ENCODE measurements around the gene HTRA1.

Gene HTRA1

DNA sequence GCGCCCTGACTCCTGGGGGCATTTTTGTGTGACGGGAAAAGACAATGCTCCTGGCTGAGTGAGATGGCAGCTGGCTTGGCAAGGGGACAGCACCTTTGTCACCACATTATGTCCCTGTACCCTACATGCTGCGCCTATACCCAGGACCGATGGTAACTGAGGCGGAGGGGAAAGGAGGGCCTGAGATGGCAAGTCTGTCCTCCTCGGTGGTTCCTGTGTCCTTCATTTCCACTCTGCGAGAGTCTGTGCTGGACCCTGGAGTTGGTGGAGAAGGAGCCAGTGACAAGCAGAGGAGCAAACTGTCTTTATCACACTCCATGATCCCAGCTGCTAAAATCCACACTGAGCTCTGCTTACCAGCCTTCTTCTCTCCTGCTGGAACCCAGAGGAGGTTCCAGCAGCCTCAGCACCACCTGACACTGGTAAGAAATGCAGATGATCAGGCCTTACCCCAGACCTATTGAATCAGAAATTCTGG is 6.7 kb upstream of the HTRA1 start, which contains the start of gene ARMS2:
TSS of gene ARMS2 (plus strand) at position 51 of the 478 bp plus-strand sequence. CDS start at position 126, 75 bp downstream.
- no peak within 1 kb of the TSS for H3K27ac ChIP-seq (ENCODE audit: low read depth, low read length)
- no peaks in the 10 kb centered on the region for H3K27me3 ChIP-seq (ENCODE audit: insufficient read depth, low read length)
- H3K79me2 ChIP-seq (ENCODE audit: control insufficient read depth, insufficient read depth, low read length, unreplicated experiment): no peaks in the 10 kb centered on the region
- no peaks in the 10 kb centered on the region for H3K36me3 ChIP-seq (ENCODE audit: insufficient read depth, low read length)
- H3K4me3 ChIP-seq (ENCODE audit: low read depth, low read length): no peak within 1 kb of the TSS
- H2AFZ ChIP-seq (ENCODE audit: low read length, unreplicated experiment): no peak within 1 kb of the TSS
- H3K4me1 ChIP-seq (ENCODE audit: control insufficient read depth, insufficient read depth, low read length, unreplicated experiment): no peaks in the 10 kb centered on the region

GRCh38 chr10:122455376-122456079 is 5.8 kb upstream of the HTRA1 start:
- H3K36me3 ChIP-seq (ENCODE audit: insufficient read depth, low read length): no peaks in the 10 kb centered on the region
- H3K79me2 ChIP-seq (ENCODE audit: control insufficient read depth, insufficient read depth, low read length, unreplicated experiment): no peaks in the 10 kb centered on the region
- H3K4me3 ChIP-seq (ENCODE audit: low read depth, low read length): no peak overlapping the region
- no peak overlapping the region for H3K27ac ChIP-seq (ENCODE audit: low read depth, low read length)
- H3K27me3 ChIP-seq (ENCODE audit: insufficient read depth, low read length): no peaks in the 10 kb centered on the region
- H2AFZ ChIP-seq (ENCODE audit: low read length, unreplicated experiment): no peak overlapping the region
- peaks cover 8% of the 10 kb centered on the region for H3K4me1 ChIP-seq (ENCODE audit: control insufficient read depth, insufficient read depth, low read length, unreplicated experiment)

DNA sequence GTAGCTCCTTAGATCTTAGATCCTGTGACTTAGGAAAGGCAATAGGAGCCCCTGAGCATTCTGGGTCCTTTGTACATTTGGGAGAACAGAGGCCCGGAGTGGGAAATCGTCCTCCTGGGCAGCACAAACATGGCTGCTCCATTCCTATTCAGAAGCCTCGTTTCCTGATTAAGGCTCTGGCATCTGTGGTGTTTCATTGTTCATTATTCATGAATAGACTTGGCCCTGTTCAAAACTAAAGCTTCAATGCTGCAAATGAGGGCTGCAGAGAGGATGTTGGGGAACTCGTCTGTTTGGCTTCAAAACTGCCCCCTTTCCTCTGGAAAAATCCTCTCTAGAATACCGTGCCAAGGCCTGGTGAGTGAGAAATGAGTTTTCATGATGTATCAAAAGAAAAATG is 3.4 kb upstream of the HTRA1 start:
- no peaks in the 10 kb centered on the region for H3K36me3 ChIP-seq (ENCODE audit: insufficient read depth, low read length)
- peaks cover 10% of the 10 kb centered on the region for H3K4me1 ChIP-seq (ENCODE audit: control insufficient read depth, insufficient read depth, low read length, unreplicated experiment)
- no peaks in the 10 kb centered on the region for H3K27me3 ChIP-seq (ENCODE audit: insufficient read depth, low read length)
- no peak overlapping the region for H2AFZ ChIP-seq (ENCODE audit: low read length, unreplicated experiment)
- H3K4me3 ChIP-seq (ENCODE audit: low read depth, low read length): no peak overlapping the region
- peaks cover 13% of the 10 kb centered on the region for H3K79me2 ChIP-seq (ENCODE audit: control insufficient read depth, insufficient read depth, low read length, unreplicated experiment)
- H3K27ac ChIP-seq (ENCODE audit: low read depth, low read length): no peak overlapping the region

DNA sequence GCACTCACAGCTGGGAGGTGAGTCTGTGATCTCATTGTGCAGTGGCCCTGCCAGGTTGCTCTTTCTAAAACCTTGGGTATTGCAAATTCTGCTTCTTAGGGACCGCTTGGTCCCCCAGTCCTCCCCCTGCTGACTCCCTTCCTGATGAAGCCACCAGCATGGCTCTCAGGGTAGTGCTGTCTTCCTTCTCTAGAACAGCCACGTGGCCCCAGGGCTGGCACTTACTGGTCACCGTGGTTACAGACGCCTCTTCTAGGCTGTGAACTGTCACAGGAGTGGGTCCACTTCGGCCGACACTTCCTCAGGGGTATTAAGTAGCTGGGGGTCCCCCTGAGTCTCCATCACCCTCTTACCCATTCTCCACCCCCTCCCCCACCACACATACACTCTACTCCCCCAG is 2.7 kb upstream of the HTRA1 start:
- Histone ChIP-seq H3K27me3 (ENCODE audit: insufficient read depth, low read length) (no peaks in the 10 kb centered on the region), H3K27ac (ENCODE audit: low read depth, low read length) (no peak overlapping the region), H3K4me1 (ENCODE audit: control insufficient read depth, insufficient read depth, low read length, unreplicated experiment) (peaks cover 13% of the 10 kb centered on the region), H3K4me3 (ENCODE audit: low read depth, low read length) (no peak overlapping the region), H3K36me3 (ENCODE audit: insufficient read depth, low read length) (no peaks in the 10 kb centered on the region), H2AFZ (ENCODE audit: low read length, unreplicated experiment) (no peak overlapping the region), H3K79me2 (ENCODE audit: control insufficient read depth, insufficient read depth, low read length, unreplicated experiment) (peaks cover 21% of the 10 kb centered on the region)

GRCh38 chr10:122459561-122460273 is 1.6 kb upstream of the HTRA1 start:
- Histone ChIP-seq H3K27me3 (ENCODE audit: insufficient read depth, low read length) (no peaks in the 10 kb centered on the region), H3K4me1 (ENCODE audit: control insufficient read depth, insufficient read depth, low read length, unreplicated experiment) (peaks cover 23% of the 10 kb centered on the region), H2AFZ (ENCODE audit: low read length, unreplicated experiment) (no peak overlapping the region), H3K4me3 (ENCODE audit: low read depth, low read length) (no peak overlapping the region), H3K36me3 (ENCODE audit: insufficient read depth, low read length) (0 out of 2 replicates have a peak, but pooled peaks cover 1% of the 10 kb centered on the region), H3K27ac (ENCODE audit: low read depth, low read length) (no peak overlapping the region), H3K79me2 (ENCODE audit: control insufficient read depth, insufficient read depth, low read length, unreplicated experiment) (peaks cover 31% of the 10 kb centered on the region)

DNA sequence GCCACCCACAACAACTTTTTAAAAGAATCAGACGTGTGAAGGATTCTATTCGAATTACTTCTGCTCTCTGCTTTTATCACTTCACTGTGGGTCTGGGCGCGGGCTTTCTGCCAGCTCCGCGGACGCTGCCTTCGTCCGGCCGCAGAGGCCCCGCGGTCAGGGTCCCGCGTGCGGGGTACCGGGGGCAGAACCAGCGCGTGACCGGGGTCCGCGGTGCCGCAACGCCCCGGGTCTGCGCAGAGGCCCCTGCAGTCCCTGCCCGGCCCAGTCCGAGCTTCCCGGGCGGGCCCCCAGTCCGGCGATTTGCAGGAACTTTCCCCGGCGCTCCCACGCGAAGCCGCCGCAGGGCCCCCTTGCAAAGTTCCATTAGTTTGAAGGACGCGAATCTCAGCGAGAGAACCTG is 461 bp upstream of the HTRA1 start:
- Histone ChIP-seq H3K27ac (ENCODE audit: low read depth, low read length) (no peak overlapping the region), H3K27me3 (ENCODE audit: insufficient read depth, low read length) (no peaks in the 10 kb centered on the region), H2AFZ (ENCODE audit: low read length, unreplicated experiment) (peak overlapping the region; percentile 46), H3K4me3 (ENCODE audit: low read depth, low read length) (peak overlapping the region; percentile 86), H3K79me2 (ENCODE audit: control insufficient read depth, insufficient read depth, low read length, unreplicated experiment) (peaks cover 42% of the 10 kb centered on the region), H3K4me1 (ENCODE audit: control insufficient read depth, insufficient read depth, low read length, unreplicated experiment) (peaks cover 33% of the 10 kb centered on the region), H3K36me3 (ENCODE audit: insufficient read depth, low read length) (0 out of 2 replicates have a peak, but pooled peaks cover 8% of the 10 kb centered on the region)

- H3K4me1 ChIP-seq (ENCODE audit: control insufficient read depth, insufficient read depth, low read length, unreplicated experiment): peaks cover 39% of the 10 kb centered on the region
- H2AFZ ChIP-seq (ENCODE audit: low read length, unreplicated experiment): peak overlapping the region; percentile 57
- H3K27ac ChIP-seq (ENCODE audit: low read depth, low read length): peak overlapping the region; percentile 51; the same call in 1 of the 2 replicates
- 0 out of 2 replicates have a peak, but pooled peaks cover 8% of the 10 kb centered on the region for H3K36me3 ChIP-seq (ENCODE audit: insufficient read depth, low read length)
- H3K4me3 ChIP-seq (ENCODE audit: low read depth, low read length): peak overlapping the region; percentile 86
- no peaks in the 10 kb centered on the region for H3K27me3 ChIP-seq (ENCODE audit: insufficient read depth, low read length)
- peaks cover 51% of the 10 kb centered on the region for H3K79me2 ChIP-seq (ENCODE audit: control insufficient read depth, insufficient read depth, low read length, unreplicated experiment)
Observed at GRCh38 chr10:122461729-122462532, 578 bp downstream of the HTRA1 start.

GRCh38 chr10:122462533-122463465 is 1.4 kb downstream of the HTRA1 start:
- Histone ChIP-seq H3K79me2 (ENCODE audit: control insufficient read depth, insufficient read depth, low read length, unreplicated experiment) (peaks cover 60% of the 10 kb centered on the region), H3K27ac (ENCODE audit: low read depth, low read length) (peak overlapping the region; percentile 51; the same call in 1 of the 2 replicates), H3K4me3 (ENCODE audit: low read depth, low read length) (peak overlapping the region; percentile 86), H2AFZ (ENCODE audit: low read length, unreplicated experiment) (peak overlapping the region; percentile 57), H3K36me3 (ENCODE audit: insufficient read depth, low read length) (0 out of 2 replicates have a peak, but pooled peaks cover 8% of the 10 kb centered on the region), H3K4me1 (ENCODE audit: control insufficient read depth, insufficient read depth, low read length, unreplicated experiment) (peaks cover 48% of the 10 kb centered on the region), H3K27me3 (ENCODE audit: insufficient read depth, low read length) (no peaks in the 10 kb centered on the region)

- H3K27ac ChIP-seq (ENCODE audit: low read depth, low read length): 0 out of 2 replicates have a peak overlapping the region, but pooled peaks have one; percentile 51
- no peak overlapping the region for H2AFZ ChIP-seq (ENCODE audit: low read length, unreplicated experiment)
- peaks cover 69% of the 10 kb centered on the region for H3K79me2 ChIP-seq (ENCODE audit: control insufficient read depth, insufficient read depth, low read length, unreplicated experiment)
- H3K27me3 ChIP-seq (ENCODE audit: insufficient read depth, low read length): no peaks in the 10 kb centered on the region
- peaks cover 57% of the 10 kb centered on the region for H3K4me1 ChIP-seq (ENCODE audit: control insufficient read depth, insufficient read depth, low read length, unreplicated experiment)
- peak overlapping the region; percentile 86 for H3K4me3 ChIP-seq (ENCODE audit: low read depth, low read length)
- 0 out of 2 replicates have a peak, but pooled peaks cover 8% of the 10 kb centered on the region for H3K36me3 ChIP-seq (ENCODE audit: insufficient read depth, low read length)
Observed at GRCh38 chr10:122463466-122464249, 2.3 kb downstream of the HTRA1 start.

Data from ACC112 (cell line).